HG03135 (cell line): ENCODE measurements around the gene PAX6.
"Not testable (repeated sequence)": the region's sequence is repeated elsewhere in the genome, so short reads cannot be mapped to it uniquely, and the experiment has no call there.

ENCODE experiments used
- ATAC-seq: cut with Tn5 transposase; IDR thresholded peaks from one replicate; pipeline ENCODE4 v1.9.1; 2021; ENCODE audit warnings: mild to moderate bottlenecking, moderate library complexity; ENCODE audit not compliant: unreplicated experiment

The PAX6 gene

DNA sequence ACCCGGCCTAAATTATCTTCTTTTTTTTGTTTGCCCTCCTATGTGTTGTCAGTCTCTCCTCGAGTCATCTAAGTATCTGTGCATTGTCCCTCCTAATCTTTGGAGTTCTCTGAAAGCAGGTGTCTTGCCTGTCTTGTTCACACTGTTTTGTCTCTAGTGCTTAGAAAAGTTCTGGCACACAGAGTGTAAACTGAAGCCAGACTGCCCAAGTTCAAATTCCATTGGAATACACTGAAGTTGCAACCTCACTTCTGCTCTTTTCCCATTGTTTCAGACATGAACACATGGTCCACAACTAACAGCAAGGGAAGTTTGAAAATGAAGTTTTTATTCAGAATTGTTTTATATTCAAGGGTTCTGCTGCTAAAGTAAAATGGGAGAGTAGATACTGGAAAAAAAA is 38.7 kb downstream of the PAX6 start:
- no peak for ATAC-seq

GRCh38 chr11:31770011-31770700 is 41.0 kb downstream of the PAX6 start:
- ATAC-seq: no peak

GRCh38 chr11:31768749-31769640 is 42.1 kb downstream of the PAX6 start:
- no peak for ATAC-seq

DNA sequence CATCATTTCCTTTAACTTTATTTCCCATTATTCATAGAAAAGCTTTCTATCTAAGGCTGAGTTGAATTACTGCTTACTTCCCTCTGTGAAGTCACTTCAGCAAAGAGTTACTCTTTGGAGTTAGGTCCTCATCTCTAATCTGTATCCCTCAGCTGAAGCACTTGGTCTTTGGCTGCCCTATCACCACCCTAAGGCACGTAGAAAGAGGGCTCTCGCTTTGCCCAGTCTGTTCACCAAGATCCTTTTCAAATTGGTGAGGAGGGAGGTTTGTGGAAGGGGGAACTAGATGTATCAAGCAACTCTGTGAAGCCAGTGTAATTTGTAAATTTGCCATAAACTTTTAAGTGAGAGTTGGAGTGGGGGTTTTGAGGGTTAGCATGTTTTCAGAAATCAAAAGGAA is 43.4 kb downstream of the PAX6 start:
- ATAC-seq: no peak

GRCh38 chr11:31767066-31767465 is 44.1 kb downstream of the PAX6 start:
- no peak for ATAC-seq

DNA sequence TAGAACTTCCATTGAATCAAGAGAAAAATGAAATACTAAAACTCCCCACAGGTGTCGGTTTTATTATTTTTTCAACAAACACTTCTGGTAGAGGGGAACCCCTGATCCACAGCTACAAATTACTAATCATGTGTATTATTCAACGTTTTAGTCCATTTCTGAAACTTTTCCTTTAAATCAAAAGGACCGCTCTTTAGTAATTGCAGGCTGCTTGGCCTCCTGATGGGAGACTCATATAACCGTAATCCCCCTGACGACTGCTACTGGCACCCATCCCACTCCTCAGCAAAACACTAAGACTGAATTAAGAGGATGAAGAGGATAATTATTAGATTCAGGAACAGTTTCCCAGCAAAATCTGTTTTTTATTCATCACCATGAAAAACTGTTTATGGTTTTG is 46.4 kb downstream of the PAX6 start:
- no peak for ATAC-seq

DNA sequence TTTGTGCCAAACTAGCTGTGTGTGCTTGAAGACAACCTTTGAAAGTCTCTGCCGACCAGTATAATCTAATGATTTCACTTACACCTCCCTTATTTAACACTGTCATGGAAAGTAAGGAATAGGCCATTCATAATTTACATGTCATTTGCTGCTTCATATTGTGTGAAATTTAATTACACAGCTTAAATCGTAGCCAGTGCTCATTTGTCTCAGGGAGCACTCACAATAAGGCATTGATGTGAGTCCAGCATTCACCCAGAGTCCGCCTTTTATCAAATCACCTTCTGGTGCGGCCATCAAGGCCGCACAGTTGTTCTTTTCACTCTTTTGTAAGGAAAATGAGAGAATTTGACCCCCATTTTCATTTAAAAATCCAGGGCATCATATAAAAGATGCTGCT is 46.9 kb downstream of the PAX6 start:
- no peak for ATAC-seq

- ATAC-seq: no peak
Observed at GRCh38 chr11:31763296-31763695, 47.8 kb downstream of the PAX6 start.

GRCh38 chr11:31761636-31762035 is 49.5 kb downstream of the PAX6 start:
- no peak for ATAC-seq

GRCh38 chr11:31757260-31757835 is 53.8 kb downstream of the PAX6 start:
- ATAC-seq: no peak

DNA sequence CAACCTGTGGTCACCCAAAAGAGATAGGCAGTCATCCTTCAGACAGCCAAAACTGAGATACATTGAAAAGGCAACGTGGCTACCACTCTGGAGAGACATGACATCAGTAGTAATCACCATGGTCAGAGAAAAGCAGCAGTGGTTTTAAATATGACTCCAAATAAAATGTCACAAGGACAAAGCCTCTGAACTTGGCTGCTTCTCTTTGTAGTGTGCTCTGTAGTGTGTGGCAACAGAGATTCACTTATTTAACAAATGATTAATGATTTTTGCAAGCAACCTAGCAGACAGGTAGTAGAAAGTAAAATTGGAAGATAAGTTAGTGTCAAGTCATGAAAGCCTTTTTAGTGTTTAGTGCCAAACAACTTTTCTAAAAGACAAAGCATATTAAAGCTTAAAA is 63.5 kb downstream of the PAX6 start:
- no peak for ATAC-seq

DNA sequence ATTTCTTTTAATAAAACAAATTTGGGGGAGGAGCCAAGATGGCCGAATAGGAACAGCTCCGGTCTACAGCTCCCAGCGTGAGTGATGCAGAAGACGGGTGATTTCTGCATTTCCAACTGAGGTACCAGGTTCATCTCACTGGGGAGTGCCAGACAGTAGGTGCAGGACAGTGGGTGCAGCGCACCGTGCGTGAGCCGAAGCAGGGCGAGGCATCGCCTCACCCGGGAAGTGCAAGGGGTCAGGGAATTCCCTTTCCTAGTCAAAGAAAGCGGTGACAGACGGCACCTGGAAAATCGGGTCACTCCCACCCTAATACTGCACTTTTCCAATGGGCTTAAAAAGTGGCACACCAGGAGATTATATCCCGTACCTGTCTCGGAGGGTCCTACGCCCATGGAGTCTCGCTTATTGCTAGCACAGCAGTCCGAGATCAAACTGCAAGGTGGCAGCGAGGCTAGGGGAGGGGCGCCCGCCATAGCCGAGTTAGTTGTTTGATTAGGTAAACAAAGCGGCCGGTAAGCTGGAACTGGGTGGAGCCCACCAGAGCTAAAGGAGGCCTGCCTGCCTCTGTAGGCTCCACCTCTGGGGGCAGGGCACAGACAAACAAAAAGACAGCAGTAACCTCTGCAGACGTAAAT is 70.3 kb downstream of the PAX6 start:
- ATAC-seq: not testable (repeated sequence)

- ATAC-seq: no peak
Observed at GRCh38 chr11:31740131-31740530, 71.0 kb downstream of the PAX6 start.
